GM18873 (cell line): ENCODE measurements around the gene SDHAF3.

Experiments
- ATAC-seq: cut with Tn5 transposase; IDR thresholded peaks from one replicate; pipeline ENCODE4 v1.9.1; 2021; ENCODE audit warnings: mild to moderate bottlenecking, moderate library complexity, moderate number of reproducible peaks; ENCODE audit not compliant: unreplicated experiment, low FRiP score

SDHAF3 gene

DNA sequence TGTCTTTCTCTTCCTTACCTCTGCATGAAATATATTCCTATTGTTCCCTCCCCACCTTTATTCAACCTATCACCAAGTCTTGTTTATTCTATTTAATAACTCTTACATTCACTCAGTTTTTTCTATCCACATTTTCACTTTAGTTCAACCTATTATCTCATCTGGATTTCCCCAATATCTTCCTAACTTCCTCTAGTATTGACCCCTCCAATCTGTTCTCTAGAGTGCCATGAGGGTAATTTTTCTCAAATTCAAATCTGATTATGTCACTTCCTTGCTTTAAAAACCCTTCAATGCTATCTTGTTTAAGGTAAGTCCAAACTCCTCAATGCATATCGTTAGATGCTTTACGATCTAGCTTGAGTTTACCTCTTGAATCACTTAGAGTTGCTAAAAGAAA is 86.5 kb downstream of the SDHAF3 start:
- ATAC-seq: no peak

DNA sequence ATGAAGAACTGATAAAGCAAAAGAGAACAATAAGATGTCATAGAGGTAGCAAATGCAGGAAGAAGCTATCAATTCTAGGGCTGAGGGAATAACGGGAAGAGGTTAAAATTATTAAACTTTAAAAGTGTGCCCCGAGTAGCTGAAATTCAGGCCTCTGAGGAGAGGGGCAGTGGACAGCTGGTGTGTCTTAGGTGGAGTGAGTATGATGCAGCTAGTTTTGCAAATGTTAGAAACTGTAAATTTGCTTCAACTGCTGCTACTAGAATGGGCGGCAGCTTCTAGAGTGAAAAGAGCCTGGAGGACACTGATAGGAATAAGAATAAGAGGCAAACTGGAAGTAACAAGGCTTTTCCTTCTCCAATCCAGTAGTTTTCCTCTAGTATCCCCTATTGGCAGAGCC is 87.3 kb downstream of the SDHAF3 start:
- no peak for ATAC-seq

- ATAC-seq: no peak
Measured at GRCh38 chr7:97215556-97215955, 98.1 kb downstream of the SDHAF3 start.

DNA sequence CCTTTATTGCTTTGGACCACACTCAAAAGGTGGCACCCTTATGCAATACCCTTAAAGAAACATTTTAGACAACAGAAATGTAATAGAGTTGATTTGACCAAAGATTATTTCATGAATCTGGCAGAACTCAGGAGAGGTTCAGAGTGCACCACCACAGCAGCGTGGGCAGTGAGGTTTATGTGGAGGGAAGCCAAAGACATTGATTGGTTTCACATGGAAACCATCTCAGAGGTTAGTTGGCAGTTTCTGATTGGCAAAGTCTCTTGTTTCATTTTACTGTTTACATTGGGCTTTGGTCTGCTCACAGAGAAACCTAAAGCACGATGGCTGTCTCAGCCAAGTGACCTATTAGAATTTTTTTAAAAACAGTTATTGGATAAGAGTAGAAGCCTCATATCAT is 101.3 kb downstream of the SDHAF3 start:
- ATAC-seq: no peak

- ATAC-seq: no peak
Measured at GRCh38 chr7:97219237-97219636, 101.7 kb downstream of the SDHAF3 start.

DNA sequence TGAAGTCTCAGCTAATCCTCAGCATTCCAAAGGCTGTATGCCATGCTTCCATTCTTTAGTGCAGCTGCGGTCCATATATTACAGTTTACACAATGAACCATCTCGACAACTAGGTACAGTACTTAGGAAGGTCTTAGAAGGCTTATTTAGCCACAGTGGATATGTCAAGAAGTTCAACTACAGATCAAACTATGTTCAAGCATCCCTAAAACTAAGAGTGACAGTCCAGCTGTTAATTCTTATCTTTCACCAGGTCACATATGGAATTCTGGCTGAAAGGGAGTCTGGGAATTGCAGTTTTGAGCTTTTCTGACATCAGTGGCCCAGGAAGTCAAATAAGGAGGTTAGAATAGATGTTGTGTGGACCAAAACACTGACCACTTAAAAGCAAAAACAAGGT is 106.8 kb downstream of the SDHAF3 start:
- ATAC-seq: no peak

- ATAC-seq: peak; percentile 78
Measured at GRCh38 chr7:97226541-97226940, 109.0 kb downstream of the SDHAF3 start.
